Measurements from ENCODE around the gene CA10.
A peak's percentile ranks its signal among the peaks of the same experiment; 100 is the strongest.

The CA10 gene

GRCh38 chr17:51860954-51861561 is 297.5 kb downstream of the CA10 start:
- H3F3A ChIP-seq (ENCODE audit: control insufficient read depth, insufficient read depth), result no peaks in the 10 kb centered on the region
- no peaks in the 10 kb centered on the region for H3K9me2 ChIP-seq (replicated peaks; ENCODE audit: control insufficient read depth, low read length)
- no peaks in the 10 kb centered on the region for H3K79me2 ChIP-seq (ENCODE audit: control insufficient read depth, low read length)
- H4K20me1 ChIP-seq (ENCODE audit: control insufficient read depth, insufficient read depth, low read depth, low read length), result no peaks in the 10 kb centered on the region
- H3K36me3 ChIP-seq (ENCODE audit: control insufficient read depth, low read length), result no peaks in the 10 kb centered on the region
- H3K27me3 ChIP-seq (ENCODE audit: control insufficient read depth, low read length), result no peaks in the 10 kb centered on the region
- no peak overlapping the region for H3K27ac ChIP-seq (ENCODE audit: low read depth, low read length)
- no peak overlapping the region for H3K4me3 ChIP-seq (ENCODE audit: low read length)
- TF ChIP-seq CTCF (IDR thresholded peaks at IDR 0.05; ENCODE audit: low read depth, low read length, poor library complexity, severe bottlenecking), result peak; percentile 79
- no peak for TF ChIP-seq EZH2phosphoT487 (IDR thresholded peaks at IDR 0.05; ENCODE audit: borderline replicate concordance, low read length)
- no peaks in the 10 kb centered on the region for H3K9me3 ChIP-seq (ENCODE audit: control insufficient read depth, insufficient read depth, low read length)
- H3K4me1 ChIP-seq (ENCODE audit: control insufficient read depth, low read length), result no peaks in the 10 kb centered on the region
- H3K4me2 ChIP-seq (ENCODE audit: low read length), result no peak overlapping the region

DNA sequence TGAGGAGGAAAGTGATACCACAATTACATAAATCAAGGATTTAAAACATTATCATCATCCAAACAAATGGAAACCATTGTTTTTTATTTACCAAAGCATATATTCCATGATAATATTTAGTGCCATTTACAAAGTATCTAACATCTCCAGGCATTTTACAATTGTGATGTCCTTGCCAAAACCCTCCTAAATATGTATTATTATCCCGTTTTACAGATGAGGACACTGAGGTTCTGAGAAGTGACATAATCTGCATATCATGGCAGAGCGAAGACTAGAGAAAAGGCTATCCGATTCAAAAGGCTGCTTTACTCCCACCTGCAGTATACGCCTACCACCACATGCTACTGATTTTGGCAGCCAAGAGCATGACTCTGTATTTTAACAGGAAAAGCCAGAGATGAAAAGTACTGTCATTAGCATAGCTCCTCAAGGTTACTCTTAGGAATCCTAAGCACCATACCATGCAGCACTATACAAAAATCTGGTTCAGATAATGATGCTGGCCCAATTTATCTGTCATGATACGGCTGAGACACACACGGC is 301.4 kb downstream of the CA10 start:
- Histone ChIP-seq H3K4me2 (ENCODE audit: low read length) (no peak overlapping the region), H3K9me3 (ENCODE audit: control insufficient read depth, insufficient read depth, low read length) (no peaks in the 10 kb centered on the region), H4K20me1 (ENCODE audit: control insufficient read depth, insufficient read depth, low read depth, low read length) (no peaks in the 10 kb centered on the region), H3K36me3 (ENCODE audit: control insufficient read depth, low read length) (no peaks in the 10 kb centered on the region), H3K27ac (ENCODE audit: low read depth, low read length) (no peak overlapping the region), H3K9me2 (replicated peaks; ENCODE audit: control insufficient read depth, low read length) (no peaks in the 10 kb centered on the region), H3K4me3 (ENCODE audit: low read length) (no peak overlapping the region), H3K27me3 (ENCODE audit: control insufficient read depth, low read length) (no peaks in the 10 kb centered on the region), H3K79me2 (ENCODE audit: control insufficient read depth, low read length) (no peaks in the 10 kb centered on the region), H3K4me1 (ENCODE audit: control insufficient read depth, low read length) (no peaks in the 10 kb centered on the region), H3F3A (ENCODE audit: control insufficient read depth, insufficient read depth) (no peaks in the 10 kb centered on the region)
- TF ChIP-seq CTCF (IDR thresholded peaks at IDR 0.05; ENCODE audit: low read depth, low read length, poor library complexity, severe bottlenecking) (no peak), EZH2phosphoT487 (IDR thresholded peaks at IDR 0.05; ENCODE audit: borderline replicate concordance, low read length) (no peak)

DNA sequence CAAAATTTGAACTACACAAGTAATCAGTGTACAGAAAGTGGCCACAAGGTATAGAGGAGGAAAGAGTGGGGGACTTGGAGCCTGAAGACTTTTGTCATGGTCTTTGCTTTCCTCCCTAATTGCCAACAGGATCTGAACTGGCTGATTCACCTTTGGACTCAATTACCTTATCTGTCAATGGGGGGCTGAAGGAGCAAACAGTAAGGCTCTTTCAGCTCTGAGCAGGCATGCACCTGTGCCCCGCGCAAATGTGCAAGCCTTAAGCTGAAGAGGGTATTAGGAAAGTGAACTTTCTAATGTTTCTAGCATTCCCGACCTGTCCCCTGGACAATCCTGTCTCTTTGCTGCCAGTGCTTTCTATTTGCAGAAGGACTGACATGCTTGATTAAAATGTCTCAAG is 302.7 kb downstream of the CA10 start:
- Histone ChIP-seq H3K79me2 (ENCODE audit: control insufficient read depth, low read length) (no peaks in the 10 kb centered on the region), H3F3A (ENCODE audit: control insufficient read depth, insufficient read depth) (no peaks in the 10 kb centered on the region)
- no peak for TF ChIP-seq EZH2phosphoT487 (IDR thresholded peaks at IDR 0.05; ENCODE audit: borderline replicate concordance, low read length)
- TF ChIP-seq CTCF (IDR thresholded peaks at IDR 0.05; ENCODE audit: low read depth, low read length, poor library complexity, severe bottlenecking), result no peak

More for the DNA sequence above, 302.7 kb downstream of the CA10 start:
- no peaks in the 10 kb centered on the region for H3K9me3 ChIP-seq (ENCODE audit: control insufficient read depth, insufficient read depth, low read length)
- no peaks in the 10 kb centered on the region for H3K36me3 ChIP-seq (ENCODE audit: control insufficient read depth, low read length)
- no peaks in the 10 kb centered on the region for H4K20me1 ChIP-seq (ENCODE audit: control insufficient read depth, insufficient read depth, low read depth, low read length)
- no peaks in the 10 kb centered on the region for H3K4me1 ChIP-seq (ENCODE audit: control insufficient read depth, low read length)
- H3K9me2 ChIP-seq (replicated peaks; ENCODE audit: control insufficient read depth, low read length), result no peaks in the 10 kb centered on the region
- no peak overlapping the region for H3K27ac ChIP-seq (ENCODE audit: low read depth, low read length)
- no peak overlapping the region for H3K4me2 ChIP-seq (ENCODE audit: low read length)
- no peak overlapping the region for H3K4me3 ChIP-seq (ENCODE audit: low read length)
- H3K27me3 ChIP-seq (ENCODE audit: control insufficient read depth, low read length), result no peaks in the 10 kb centered on the region

All from DOHH2 (cell line).